H4 (cell line): ENCODE results near the gene VWA5B1. TPM values are rescaled to one million over a fixed set of nuclear protein-coding genes. Genes with fewer than 3 reads are reported as not detected.
"Not testable (repeated sequence)": the region's sequence is repeated elsewhere in the genome, so short reads cannot be mapped to it uniquely, and the experiment has no call there.

Experiments used
- DNase-seq: peaks from one replicate; pipeline ENCODE4 v3.0.0-alpha.2; 2015; ENCODE audit warnings: low spot score
- total RNA-seq: library from RNA; depleted of rRNA; stranded (reverse); fragments of >200 nt; shearing (Covaris generic); gene quantifications from 2 replicates; pipeline ENCODE4 v1.2.3, GENCODE V29; 2014

Gene VWA5B1
- total RNA-seq, 1 experiment from 2014 or later: not detected

GRCh38 chr1:20279509-20279908 lies 11.2 kb upstream of the VWA5B1 start:
- DNase-seq: peak; percentile 64

- DNase-seq: no peak
Measured at GRCh38 chr1:20280341-20280740, 10.3 kb upstream of the VWA5B1 start.

- DNase-seq: no peak
Measured at GRCh38 chr1:20280906-20281305, 9.8 kb upstream of the VWA5B1 start.

- DNase-seq: peak; percentile 58
Measured at GRCh38 chr1:20281801-20282200, 8.9 kb upstream of the VWA5B1 start.

- no peak for DNase-seq
Measured at GRCh38 chr1:20282533-20282932, 8.1 kb upstream of the VWA5B1 start.

- no peak for DNase-seq
Measured at GRCh38 chr1:20284046-20284445, 6.6 kb upstream of the VWA5B1 start.

- no peak for DNase-seq
Measured at GRCh38 chr1:20284625-20285024, 6.0 kb upstream of the VWA5B1 start.

- DNase-seq: no peak
Measured at GRCh38 chr1:20285510-20285909, 5.2 kb upstream of the VWA5B1 start.

- DNase-seq: not testable (repeated sequence)
Measured at GRCh38 chr1:20287696-20288095, 3.0 kb upstream of the VWA5B1 start.

GRCh38 chr1:20291645-20292084 lies 990 bp downstream of the VWA5B1 start:
- DNase-seq: no peak

GRCh38 chr1:20298626-20299025 lies 8.0 kb downstream of the VWA5B1 start:
- DNase-seq: no peak

- DNase-seq: no peak
Measured at GRCh38 chr1:20301463-20302107, 10.9 kb downstream of the VWA5B1 start.

GRCh38 chr1:20302108-20302471 lies 11.4 kb downstream of the VWA5B1 start:
- no peak for DNase-seq

- DNase-seq: no peak
Measured at GRCh38 chr1:20307026-20307425, 16.4 kb downstream of the VWA5B1 start.

GRCh38 chr1:20308569-20308968 lies 17.9 kb downstream of the VWA5B1 start:
- no peak for DNase-seq

- DNase-seq: no peak
Measured at GRCh38 chr1:20311289-20311688, 20.6 kb downstream of the VWA5B1 start.

- DNase-seq: no peak
Measured at GRCh38 chr1:20312310-20312709, 21.6 kb downstream of the VWA5B1 start.

- no peak for DNase-seq
Measured at GRCh38 chr1:20312818-20313217, 22.1 kb downstream of the VWA5B1 start.

GRCh38 chr1:20317471-20317870 lies 26.8 kb downstream of the VWA5B1 start:
- DNase-seq: no peak

- DNase-seq: no peak
Measured at GRCh38 chr1:20318521-20318920, 27.8 kb downstream of the VWA5B1 start.

GRCh38 chr1:20318971-20319370 lies 28.3 kb downstream of the VWA5B1 start:
- no peak for DNase-seq

GRCh38 chr1:20319456-20320220 lies 29.0 kb downstream of the VWA5B1 start:
- DNase-seq: no peak

GRCh38 chr1:20320704-20321103 lies 30.0 kb downstream of the VWA5B1 start:
- DNase-seq: no peak
